ENCODE results near the gene CA6.

CA6 gene

GRCh38 chr1:8980656-8981055 lies 35.0 kb downstream of the CA6 start:
- no peak overlapping the region for H3K4me2 ChIP-seq (ENCODE audit: insufficient read depth, low read length)
- no peaks in the 10 kb centered on the region for H3K4me1 ChIP-seq (ENCODE audit: insufficient read depth, low read length)
- H3K9ac ChIP-seq (ENCODE audit: low read depth, low read length): no peak overlapping the region
- H2AFZ ChIP-seq (ENCODE audit: low read depth, low read length): no peak overlapping the region
- ATAC-seq (ENCODE audit: insufficient read depth, low read depth) (no peak), DNase-seq (no peak)
- no peak overlapping the region for H3K4me3 ChIP-seq (ENCODE audit: low read depth in 1 of 2, low read length in 2 of 2)
- no peak for TF ChIP-seq EZH2 (IDR thresholded peaks at IDR 0.05; ENCODE audit: borderline replicate concordance, low read depth, low read length, severe bottlenecking)
- TF ChIP-seq, protein P1, sequence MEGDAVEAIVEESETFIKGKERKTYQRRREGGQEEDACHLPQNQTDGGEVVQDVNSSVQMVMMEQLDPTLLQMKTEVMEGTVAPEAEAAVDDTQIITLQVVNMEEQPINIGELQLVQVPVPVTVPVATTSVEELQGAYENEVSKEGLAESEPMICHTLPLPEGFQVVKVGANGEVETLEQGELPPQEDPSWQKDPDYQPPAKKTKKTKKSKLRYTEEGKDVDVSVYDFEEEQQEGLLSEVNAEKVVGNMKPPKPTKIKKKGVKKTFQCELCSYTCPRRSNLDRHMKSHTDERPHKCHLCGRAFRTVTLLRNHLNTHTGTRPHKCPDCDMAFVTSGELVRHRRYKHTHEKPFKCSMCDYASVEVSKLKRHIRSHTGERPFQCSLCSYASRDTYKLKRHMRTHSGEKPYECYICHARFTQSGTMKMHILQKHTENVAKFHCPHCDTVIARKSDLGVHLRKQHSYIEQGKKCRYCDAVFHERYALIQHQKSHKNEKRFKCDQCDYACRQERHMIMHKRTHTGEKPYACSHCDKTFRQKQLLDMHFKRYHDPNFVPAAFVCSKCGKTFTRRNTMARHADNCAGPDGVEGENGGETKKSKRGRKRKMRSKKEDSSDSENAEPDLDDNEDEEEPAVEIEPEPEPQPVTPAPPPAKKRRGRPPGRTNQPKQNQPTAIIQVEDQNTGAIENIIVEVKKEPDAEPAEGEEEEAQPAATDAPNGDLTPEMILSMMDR (IDR thresholded peaks at IDR 0.05; ENCODE audit: borderline replicate concordance, extremely low read depth, low read length, poor library complexity, severe bottlenecking): no peak
- H3K79me2 ChIP-seq (ENCODE audit: insufficient read depth, low read length): no peaks in the 10 kb centered on the region
- H3K27me3 ChIP-seq (ENCODE audit: insufficient read depth, low read length, poor library complexity): no peaks in the 10 kb centered on the region
- H3K9me3 ChIP-seq (ENCODE audit: insufficient read depth, low read length, severe bottlenecking): no peaks in the 10 kb centered on the region
- no peaks in the 10 kb centered on the region for H4K20me1 ChIP-seq (ENCODE audit: insufficient read depth, low read length)
- no peaks in the 10 kb centered on the region for H3K36me3 ChIP-seq (ENCODE audit: insufficient read depth, low read length)
- no peak overlapping the region for H3K27ac ChIP-seq (ENCODE audit: low read length)

GRCh38 chr1:8981169-8981568 lies 35.5 kb downstream of the CA6 start:
- no peak overlapping the region for H3K27ac ChIP-seq (ENCODE audit: low read length)
- no peak for DNase-seq
- no peak overlapping the region for H3K4me3 ChIP-seq (ENCODE audit: low read depth in 1 of 2, low read length in 2 of 2)
- no peaks in the 10 kb centered on the region for H3K9me3 ChIP-seq (ENCODE audit: insufficient read depth, low read length, severe bottlenecking)
- TF ChIP-seq, protein P1 (IDR thresholded peaks at IDR 0.05; ENCODE audit: borderline replicate concordance, extremely low read depth, low read length, poor library complexity, severe bottlenecking): no peak
- TF ChIP-seq EZH2 (IDR thresholded peaks at IDR 0.05; ENCODE audit: borderline replicate concordance, low read depth, low read length, severe bottlenecking): no peak
- H3K27me3 ChIP-seq (ENCODE audit: insufficient read depth, low read length, poor library complexity): no peaks in the 10 kb centered on the region
- H3K36me3 ChIP-seq (ENCODE audit: insufficient read depth, low read length): no peaks in the 10 kb centered on the region
- H3K4me1 ChIP-seq (ENCODE audit: insufficient read depth, low read length): no peaks in the 10 kb centered on the region
- H3K4me2 ChIP-seq (ENCODE audit: insufficient read depth, low read length): no peak overlapping the region
- H3K79me2 ChIP-seq (ENCODE audit: insufficient read depth, low read length): no peaks in the 10 kb centered on the region
- H3K9ac ChIP-seq (ENCODE audit: low read depth, low read length): no peak overlapping the region
- no peak for ATAC-seq (ENCODE audit: insufficient read depth, low read depth)
- H2AFZ ChIP-seq (ENCODE audit: low read depth, low read length): no peak overlapping the region
- H4K20me1 ChIP-seq (ENCODE audit: insufficient read depth, low read length): no peaks in the 10 kb centered on the region

GRCh38 chr1:8984203-8984602 lies 38.5 kb downstream of the CA6 start:
- Histone ChIP-seq H2AFZ (ENCODE audit: low read depth, low read length) (no peak overlapping the region), H3K27me3 (ENCODE audit: insufficient read depth, low read length, poor library complexity) (no peaks in the 10 kb centered on the region), H3K9me3 (ENCODE audit: insufficient read depth, low read length, severe bottlenecking) (no peaks in the 10 kb centered on the region), H3K4me1 (ENCODE audit: insufficient read depth, low read length) (peaks cover 24% of the 10 kb centered on the region), H3K9ac (ENCODE audit: low read depth, low read length) (no peak overlapping the region), H3K36me3 (ENCODE audit: insufficient read depth, low read length) (no peaks in the 10 kb centered on the region), H3K4me3 (ENCODE audit: low read depth in 1 of 2, low read length in 2 of 2) (no peak overlapping the region), H3K79me2 (ENCODE audit: insufficient read depth, low read length) (no peaks in the 10 kb centered on the region), H3K4me2 (ENCODE audit: insufficient read depth, low read length) (no peak overlapping the region), H3K27ac (ENCODE audit: low read length) (no peak overlapping the region), H4K20me1 (ENCODE audit: insufficient read depth, low read length) (no peaks in the 10 kb centered on the region)
- TF ChIP-seq EZH2 (IDR thresholded peaks at IDR 0.05; ENCODE audit: borderline replicate concordance, low read depth, low read length, severe bottlenecking): no peak
- TF ChIP-seq, protein P1 (IDR thresholded peaks at IDR 0.05; ENCODE audit: borderline replicate concordance, extremely low read depth, low read length, poor library complexity, severe bottlenecking): no peak
- DNase-seq: no peak
- no peak for ATAC-seq (ENCODE audit: insufficient read depth, low read depth)

GRCh38 chr1:8984990-8985389 lies 39.3 kb downstream of the CA6 start:
- Histone ChIP-seq H3K27ac (ENCODE audit: low read length) (no peak overlapping the region), H3K9me3 (ENCODE audit: insufficient read depth, low read length, severe bottlenecking) (no peaks in the 10 kb centered on the region), H3K79me2 (ENCODE audit: insufficient read depth, low read length) (no peaks in the 10 kb centered on the region), H3K36me3 (ENCODE audit: insufficient read depth, low read length) (no peaks in the 10 kb centered on the region), H3K4me2 (ENCODE audit: insufficient read depth, low read length) (no peak overlapping the region), H3K4me3 (ENCODE audit: low read depth in 1 of 2, low read length in 2 of 2) (no peak overlapping the region), H4K20me1 (ENCODE audit: insufficient read depth, low read length) (no peaks in the 10 kb centered on the region), H2AFZ (ENCODE audit: low read depth, low read length) (no peak overlapping the region), H3K4me1 (ENCODE audit: insufficient read depth, low read length) (peaks cover 24% of the 10 kb centered on the region), H3K9ac (ENCODE audit: low read depth, low read length) (no peak overlapping the region), H3K27me3 (ENCODE audit: insufficient read depth, low read length, poor library complexity) (no peaks in the 10 kb centered on the region)
- DNase-seq: no peak
- TF ChIP-seq, protein P1 (IDR thresholded peaks at IDR 0.05; ENCODE audit: borderline replicate concordance, extremely low read depth, low read length, poor library complexity, severe bottlenecking): no peak
- TF ChIP-seq EZH2 (IDR thresholded peaks at IDR 0.05; ENCODE audit: borderline replicate concordance, low read depth, low read length, severe bottlenecking): no peak
- no peak for ATAC-seq (ENCODE audit: insufficient read depth, low read depth)

Measured in DND-41 (cell line).